ENCODE data around the gene QRICH1. TPM values are rescaled to one million over a fixed set of nuclear protein-coding genes. Genes with fewer than 3 reads are reported as not detected.

QRICH1 gene
- total RNA-seq, 1 donor from 2014 or later = 129 TPM

DNA sequence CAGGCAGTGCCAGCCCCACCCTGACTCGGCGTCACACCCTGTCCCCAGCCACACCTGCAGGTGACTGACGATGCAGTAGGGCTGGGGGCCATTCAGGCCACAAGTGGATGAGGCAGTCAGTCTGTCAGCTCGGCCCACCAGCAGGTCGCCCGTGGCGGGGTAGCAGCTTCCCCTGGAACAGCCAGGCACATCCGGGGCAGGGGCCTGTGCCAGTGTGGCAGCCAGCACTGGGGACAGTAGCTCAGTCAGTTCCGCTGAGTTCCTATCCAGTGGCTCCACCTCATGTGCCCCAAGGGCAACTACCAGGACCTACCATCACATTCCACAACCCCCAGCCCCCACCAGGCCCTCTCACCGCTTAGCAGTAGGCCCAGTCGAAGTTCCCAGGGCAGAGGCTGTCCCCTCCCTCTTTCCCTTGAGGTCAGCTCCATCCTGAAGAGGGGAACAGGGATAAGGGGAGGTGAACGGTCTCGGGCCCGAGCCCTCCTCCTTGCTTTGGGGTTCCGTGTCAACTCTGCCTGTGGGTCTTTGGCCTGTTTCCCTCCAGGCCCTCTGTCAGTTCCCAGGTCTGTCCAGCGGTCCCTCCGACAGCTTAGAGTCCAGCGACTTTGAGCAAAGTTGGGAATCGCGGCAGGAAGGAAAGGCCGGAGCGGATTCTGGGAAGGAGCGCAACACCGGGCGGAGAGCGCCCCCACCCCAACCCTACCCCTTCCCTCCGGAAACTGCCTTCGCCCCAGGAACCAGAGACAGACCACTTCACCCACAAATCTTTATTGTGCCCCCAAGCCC is 38.8 kb upstream of the QRICH1 start, which contains the start of gene LAMB2:
Gene LAMB2, minus strand, starts transcription at position 614 of the 789 bp plus-strand sequence. Its CDS starts 183 bp downstream, at position 431.
- peaks cover 9 to 27% of the 10 kb centered on the region in 2 donors for H3K4me1 ChIP-seq
- intact Hi-C loops (cut with DNase I) = loop anchor here (1.0 to 5.0 kb wide), 5 partner anchors 12 to 215 kb away; partner anchors contain the start of genes ARIH2, CCDC71, KLHDC8B and QRICH1

DNA sequence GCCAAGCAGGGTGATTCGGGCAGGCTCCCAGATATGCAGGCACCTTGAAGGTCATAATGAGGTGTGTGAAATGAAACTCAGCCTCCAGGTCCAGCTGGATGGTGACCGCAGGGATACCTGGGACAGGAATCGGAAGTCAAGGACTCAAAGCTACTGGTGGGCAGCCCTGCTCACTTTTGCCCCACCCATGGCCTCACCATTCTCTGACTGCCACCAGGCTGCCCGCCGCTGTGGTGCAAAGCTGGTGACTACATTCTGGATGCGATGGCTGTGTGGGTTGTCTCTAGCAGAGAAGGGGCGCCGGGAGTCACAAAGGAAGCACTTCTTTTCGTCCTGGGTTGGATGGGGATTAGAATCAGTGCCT is 38.2 kb upstream of the QRICH1 start:
- H3K36me3 ChIP-seq = peaks cover 28 to 35% of the 10 kb centered on the region in 2 donors
- DNase-seq (ENCODE audit: low spot score in 2 of 2) = no peak
- H3K27me3 ChIP-seq = no peaks in the 10 kb centered on the region
- peak overlapping the region; percentile 73 to 75 for H3K4me3 ChIP-seq
- intact Hi-C loops (cut with DNase I) = loop anchor here (2.0 to 5.0 kb wide), 2 partner anchors 39 to 215 kb away; partner anchors contain the start of genes ARIH2 and KLHDC8B
- H3K9me3 ChIP-seq = no peaks in the 10 kb centered on the region
- peak overlapping the region; percentile 88 to 94 for H3K27ac ChIP-seq
- H3K4me1 ChIP-seq = peaks cover 9 to 27% of the 10 kb centered on the region in 2 donors
- TF ChIP-seq, protein P1, sequence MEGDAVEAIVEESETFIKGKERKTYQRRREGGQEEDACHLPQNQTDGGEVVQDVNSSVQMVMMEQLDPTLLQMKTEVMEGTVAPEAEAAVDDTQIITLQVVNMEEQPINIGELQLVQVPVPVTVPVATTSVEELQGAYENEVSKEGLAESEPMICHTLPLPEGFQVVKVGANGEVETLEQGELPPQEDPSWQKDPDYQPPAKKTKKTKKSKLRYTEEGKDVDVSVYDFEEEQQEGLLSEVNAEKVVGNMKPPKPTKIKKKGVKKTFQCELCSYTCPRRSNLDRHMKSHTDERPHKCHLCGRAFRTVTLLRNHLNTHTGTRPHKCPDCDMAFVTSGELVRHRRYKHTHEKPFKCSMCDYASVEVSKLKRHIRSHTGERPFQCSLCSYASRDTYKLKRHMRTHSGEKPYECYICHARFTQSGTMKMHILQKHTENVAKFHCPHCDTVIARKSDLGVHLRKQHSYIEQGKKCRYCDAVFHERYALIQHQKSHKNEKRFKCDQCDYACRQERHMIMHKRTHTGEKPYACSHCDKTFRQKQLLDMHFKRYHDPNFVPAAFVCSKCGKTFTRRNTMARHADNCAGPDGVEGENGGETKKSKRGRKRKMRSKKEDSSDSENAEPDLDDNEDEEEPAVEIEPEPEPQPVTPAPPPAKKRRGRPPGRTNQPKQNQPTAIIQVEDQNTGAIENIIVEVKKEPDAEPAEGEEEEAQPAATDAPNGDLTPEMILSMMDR (IDR thresholded peaks at IDR 0.05) = no peak

More for the DNA sequence above, 38.8 kb upstream of the QRICH1 start, which contains the start of gene LAMB2:
- Histone ChIP-seq H3K27me3 (no peaks in the 10 kb centered on the region), H3K4me3 (peak within 1 kb of the TSS; percentile 73 to 75), H3K9me3 (no peaks in the 10 kb centered on the region), H3K36me3 (peaks cover 24 to 29% of the 10 kb centered on the region in 2 donors), H3K27ac (peak within 1 kb of the TSS; percentile 88 to 94)
- DNase-seq (ENCODE audit: low spot score in 2 of 2) = peak in 1 of 2 donors; percentile 85
- TF ChIP-seq, protein P1 (IDR thresholded peaks at IDR 0.05) = peak in 2 of 3 experiments; percentile 8 to 24

DNA sequence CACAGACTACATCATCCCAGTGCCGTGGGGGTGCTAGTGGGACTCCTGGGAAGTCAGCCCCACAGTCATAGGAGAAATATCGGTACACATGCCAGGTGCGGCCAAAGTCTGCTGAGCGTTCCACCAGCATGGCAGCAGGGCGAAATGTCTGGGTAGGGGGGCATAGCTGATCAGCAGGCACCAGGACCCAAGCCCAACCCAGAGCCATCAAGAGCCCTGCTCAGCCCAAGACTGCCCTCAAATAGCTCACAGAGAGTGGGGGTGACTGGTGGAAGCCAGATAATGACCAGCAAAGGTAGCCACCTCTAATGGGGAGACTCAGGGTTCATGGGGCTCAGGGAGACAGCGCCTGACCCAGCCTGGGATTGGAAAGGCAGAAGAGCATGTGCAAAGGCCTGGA is 37.7 kb upstream of the QRICH1 start:
- intact Hi-C loops (cut with DNase I) = loop anchor here (5.0 kb wide), 1 partner anchor 214 kb away; the partner anchor contains the start of gene ARIH2
- TF ChIP-seq, protein P1 (IDR thresholded peaks at IDR 0.05) = no peak
- Histone ChIP-seq H3K27ac (peak overlapping the region; percentile 88 to 94), H3K36me3 (peaks cover 30 to 39% of the 10 kb centered on the region in 2 donors), H3K27me3 (no peaks in the 10 kb centered on the region), H3K4me3 (peak overlapping the region; percentile 73 to 75), H3K4me1 (peaks cover 9 to 27% of the 10 kb centered on the region in 2 donors), H3K9me3 (no peaks in the 10 kb centered on the region)
- no peak for DNase-seq (ENCODE audit: low spot score in 2 of 2)

DNA sequence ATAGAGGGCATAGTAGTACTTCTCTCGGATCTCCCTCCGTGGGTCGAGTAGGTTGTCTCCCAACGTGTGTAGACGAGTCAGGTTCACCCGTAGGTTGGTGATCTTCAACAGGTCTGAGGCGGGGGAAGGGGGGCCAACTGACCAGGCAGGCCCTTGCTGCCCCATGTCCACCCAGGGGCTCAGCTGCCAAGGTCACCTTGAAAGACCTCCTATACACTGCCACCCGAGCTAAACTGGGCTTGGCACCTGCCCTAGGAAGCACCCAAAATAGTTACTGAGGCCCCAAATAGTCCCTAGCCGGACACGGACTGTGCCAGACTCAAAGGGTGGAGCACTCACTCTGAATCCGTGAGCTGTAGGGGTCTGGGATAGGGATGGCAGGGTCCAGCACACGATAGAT is 37.2 kb upstream of the QRICH1 start:
- Histone ChIP-seq H3K4me1 (peaks cover 9 to 27% of the 10 kb centered on the region in 2 donors), H3K4me3 (peak overlapping the region; percentile 73 to 75), H3K27ac (peak overlapping the region; percentile 88 to 94), H3K9me3 (no peaks in the 10 kb centered on the region), H3K27me3 (no peaks in the 10 kb centered on the region), H3K36me3 (peaks cover 36 to 45% of the 10 kb centered on the region in 2 donors)
- TF ChIP-seq, protein P1 (IDR thresholded peaks at IDR 0.05) = no peak
- intact Hi-C loops (cut with DNase I) = loop anchor here (5.0 kb wide), 1 partner anchor 214 kb away; the partner anchor contains the start of gene ARIH2
- no peak for DNase-seq (ENCODE audit: low spot score in 2 of 2)

DNA sequence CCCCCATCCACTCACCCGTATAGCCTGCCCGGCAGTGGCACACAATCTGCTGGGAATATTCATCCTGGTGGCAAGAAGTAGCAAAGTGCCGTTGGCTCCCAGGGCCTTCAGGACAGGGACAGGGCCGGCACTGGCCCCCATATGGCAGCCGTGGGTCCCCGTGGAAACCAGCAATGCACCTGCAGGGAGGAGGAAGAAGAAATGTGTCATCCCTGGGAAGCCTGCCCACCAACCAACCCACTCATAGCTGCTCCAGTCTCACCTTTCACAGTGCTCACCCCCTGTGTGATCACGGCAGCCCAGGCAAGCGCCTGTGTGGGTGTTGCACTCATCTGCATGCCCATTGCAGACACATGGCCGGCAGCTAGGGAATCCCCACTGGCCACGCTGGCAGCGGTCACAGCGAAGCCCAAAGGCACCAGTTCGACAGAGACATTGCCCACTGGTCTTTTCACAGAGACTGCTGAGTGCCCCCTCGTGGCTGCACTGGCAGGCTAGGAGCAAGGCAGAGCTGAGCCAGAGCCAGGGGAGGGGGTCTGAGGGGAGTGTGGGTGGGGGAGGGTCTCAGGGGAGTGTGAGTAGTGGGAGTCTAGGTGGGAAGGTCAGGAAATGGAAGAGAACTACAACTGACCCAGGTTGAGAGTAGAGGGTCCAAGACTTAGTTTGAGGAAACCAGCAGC is 31.3 kb upstream of the QRICH1 start:
- intact Hi-C loops (cut with DNase I) = loop anchor here (5.0 kb wide), 1 partner anchor 662 kb away; the partner anchor contains the start of gene IP6K1
- H3K9me3 ChIP-seq = no peaks in the 10 kb centered on the region
- H3K27me3 ChIP-seq = no peaks in the 10 kb centered on the region
- no peak for DNase-seq (ENCODE audit: low spot score in 2 of 2)
- no peak overlapping the region for H3K4me3 ChIP-seq
- peaks cover 80 to 85% of the 10 kb centered on the region in 2 donors for H3K36me3 ChIP-seq
- H3K4me1 ChIP-seq = peaks cover 0 to 2% of the 10 kb centered on the region in 2 donors
- TF ChIP-seq, protein P1 (IDR thresholded peaks at IDR 0.05) = no peak
- H3K27ac ChIP-seq = no peak overlapping the region

All from ascending aorta (tissue), 2 donors.